Prostate gland (tissue), 2 donors: ENCODE results near the gene NLGN4Y. TPM values are rescaled to one million over a fixed set of nuclear protein-coding genes. Genes with fewer than 3 reads are reported as not detected.

Experiments used
- DNase-seq: peaks from one replicate; pipeline ENCODE4 v3.0.0-alpha.2; 2019; ENCODE audit warnings: low spot score
- H3K27ac ChIP-seq, 2 donors: fragments of 200-600 bp; sonication (generic); 2 replicates each; pipeline ENCODE4 v1.5.1; 2017 to 2019
- H3K27me3 ChIP-seq: fragments of 200-600 bp; sonication (generic); replicated peaks from 2 replicates; pipeline ENCODE4 v1.5.1; 2019; ENCODE audit not compliant: insufficient read depth
- H3K36me3 ChIP-seq, 2 donors: fragments of 200-600 bp; sonication (generic); 1 replicate in 1 of 2; 2 replicates in 1 of 2; pipeline versions ENCODE4 v1.5.1 to v1.8.1; 2017 to 2019
- H3K4me1 ChIP-seq: fragments of 200-600 bp; sonication (generic); replicated peaks from 2 replicates; pipeline ENCODE4 v1.5.1; 2019
- H3K4me3 ChIP-seq, 2 donors: fragments of 200-600 bp; sonication (generic); 2 replicates each; pipeline ENCODE4 v1.5.1; 2017 to 2019
- H3K9me3 ChIP-seq: fragments of 200-600 bp; sonication (generic); 2 replicates; pipeline ENCODE4 v1.5.1; 2017
- CTCF ChIP-seq, 4 experiments: fragments of 200-600 bp in 2 of 4; fragments of 450-650 bp in 2 of 4; sonication (generic) in 2 of 4; IDR thresholded peaks; 1 replicate in 3 of 4; 2 replicates in 1 of 4; pipeline ENCODE4 v1.5.1; 2016 to 2019; ENCODE audit warnings: antibody characterized with exemption in 4 of 4, mild to moderate bottlenecking in 2 of 4, moderate library complexity in 2 of 4
- POLR2A ChIP-seq: fragments of 450-650 bp; IDR thresholded peaks from one replicate; pipeline ENCODE4 v1.6.1; 2016; ENCODE audit warnings: antibody characterized with exemption, mild to moderate bottlenecking
- POLR2AphosphoS5 ChIP-seq: sonication (generic); formaldehyde crosslinking; IDR thresholded peaks from one replicate; pipeline ENCODE4 v1.6.1; 2017; ENCODE audit warnings: antibody characterized with exemption
- WGBS: methylation state at CpG from one replicate; pipeline ENCODE4 v1.1.5; 2018; 5-methylcytosine and 5-hydroxymethylcytosine counted together
- intact Hi-C: fragments of 100-400 bp; cut with DNase I; formaldehyde crosslinking; loops from one replicate; pipeline ENCODE4 v1.14.2; 2022
- total RNA-seq, 2 donors: library from RNA; depleted of rRNA; stranded (reverse); fragments of >200 nt; gene quantifications; one replicate each; pipeline ENCODE4 v1.1.0, GENCODE V29; 2016

Gene NLGN4Y
- total RNA-seq, 2 donors from 2014 or later = 22.4 to 24.4 TPM

GRCh38 chrY:14801096-14801495 lies 276.8 kb downstream of the NLGN4Y start:
- intact Hi-C loops = no loop called here
- no peaks in the 10 kb centered on the region for H3K36me3 ChIP-seq
- no peaks in the 10 kb centered on the region for H3K27me3 ChIP-seq
- no peak for DNase-seq
- no peak overlapping the region for H3K4me3 ChIP-seq
- no peak overlapping the region for H3K27ac ChIP-seq
- H3K9me3 ChIP-seq = no peaks in the 10 kb centered on the region
- H3K4me1 ChIP-seq = no peaks in the 10 kb centered on the region
- TF ChIP-seq CTCF (IDR thresholded peaks at IDR 0.05) (no peak), POLR2A (no peak), POLR2AphosphoS5 (no peak)
- WGBS = 48% methylated on average over 2 of the region's 2 CpGs

GRCh38 chrY:14802125-14802524 lies 277.8 kb downstream of the NLGN4Y start:
- H3K27ac ChIP-seq = no peak overlapping the region
- WGBS = 63% methylated on average over 3 of the region's 3 CpGs
- intact Hi-C loops = no loop called here
- no peak for DNase-seq
- no peaks in the 10 kb centered on the region for H3K36me3 ChIP-seq
- H3K4me1 ChIP-seq = no peaks in the 10 kb centered on the region
- no peak for TF ChIP-seq POLR2AphosphoS5
- TF ChIP-seq POLR2A = no peak
- TF ChIP-seq CTCF (IDR thresholded peaks at IDR 0.05) = no peak
- no peak overlapping the region for H3K4me3 ChIP-seq
- H3K27me3 ChIP-seq = no peaks in the 10 kb centered on the region
- no peaks in the 10 kb centered on the region for H3K9me3 ChIP-seq

GRCh38 chrY:14804041-14804440 lies 279.7 kb downstream of the NLGN4Y start:
- no peak for DNase-seq
- Histone ChIP-seq H3K36me3 (no peaks in the 10 kb centered on the region), H3K4me3 (no peak overlapping the region), H3K9me3 (no peaks in the 10 kb centered on the region), H3K27ac (no peak overlapping the region), H3K27me3 (no peaks in the 10 kb centered on the region), H3K4me1 (no peaks in the 10 kb centered on the region)
- intact Hi-C loops = no loop called here
- no peak for TF ChIP-seq CTCF (IDR thresholded peaks at IDR 0.05)
- TF ChIP-seq POLR2A = no peak
- TF ChIP-seq POLR2AphosphoS5 = no peak

- Histone ChIP-seq H3K27ac (no peak overlapping the region), H3K4me3 (no peak overlapping the region), H3K4me1 (no peaks in the 10 kb centered on the region), H3K36me3 (no peaks in the 10 kb centered on the region), H3K9me3 (no peaks in the 10 kb centered on the region), H3K27me3 (no peaks in the 10 kb centered on the region)
- TF ChIP-seq CTCF (IDR thresholded peaks at IDR 0.05) (no peak), POLR2A (no peak), POLR2AphosphoS5 (no peak)
- no peak for DNase-seq
- intact Hi-C loops = no loop called here
These were observed 294.1 kb downstream of the NLGN4Y start for GRCh38 chrY:14818452-14818851.

- no peak for DNase-seq
- 30% methylated on average over 2 of the region's 2 CpGs for WGBS
- intact Hi-C loops = no loop called here
- H3K9me3 ChIP-seq = no peaks in the 10 kb centered on the region
- no peak overlapping the region for H3K27ac ChIP-seq
- H3K4me3 ChIP-seq = no peak overlapping the region
- no peaks in the 10 kb centered on the region for H3K36me3 ChIP-seq
- H3K4me1 ChIP-seq = no peaks in the 10 kb centered on the region
- H3K27me3 ChIP-seq = no peaks in the 10 kb centered on the region
- TF ChIP-seq CTCF (IDR thresholded peaks at IDR 0.05) (no peak), POLR2AphosphoS5 (no peak), POLR2A (no peak)
These were observed 297.9 kb downstream of the NLGN4Y start for GRCh38 chrY:14822201-14822600.
